Peyer's patch (tissue), 4 donors: ENCODE data around the gene OSBPL3. TPM values are rescaled to one million over a fixed set of nuclear protein-coding genes. Genes with fewer than 3 reads are reported as not detected.

Experiments
- DNase-seq, 3 donors: peaks; one replicate each; pipeline ENCODE4 v3.0.0-alpha.2; 2017 to 2019
- H3K27ac ChIP-seq, 4 donors: fragments of 200-600 bp; sonication (generic); one replicate each; pipeline ENCODE4 v1.5.1; 2016 to 2019
- H3K27me3 ChIP-seq, 2 donors: fragments of 200-600 bp; sonication (generic); one replicate each; pipeline ENCODE4 v1.5.1; 2019
- H3K36me3 ChIP-seq, 3 donors: fragments of 200-600 bp; sonication (generic); one replicate each; pipeline ENCODE4 v1.5.1; 2016 to 2019
- H3K4me1 ChIP-seq, 4 donors: fragments of 200-600 bp; sonication (generic); one replicate each; pipeline ENCODE4 v1.5.1; 2016 to 2019
- H3K4me3 ChIP-seq, 4 donors: fragments of 200-600 bp; sonication (generic); 1 replicate in 3 of 4; 2 replicates in 1 of 4; pipeline ENCODE4 v1.5.1; 2016 to 2019; ENCODE audit warnings: mild to moderate bottlenecking in 1 of 4
- H3K9me3 ChIP-seq, 4 donors: fragments of 200-600 bp; sonication (generic); one replicate each; pipeline ENCODE4 v1.5.1; 2016 to 2019; ENCODE audit warnings: mild to moderate bottlenecking in 1 of 4
- CTCF ChIP-seq, 6 experiments: fragments of 450-650 bp in 4 of 6; fragments of 200-600 bp in 2 of 6; sonication (generic) in 1 of 6; IDR thresholded peaks; one replicate each; pipeline ENCODE4 v1.5.1; 2017 to 2019; ENCODE audit warnings: antibody characterized with exemption in 6 of 6, mild to moderate bottlenecking in 3 of 6, moderate library complexity in 1 of 6
- POLR2A ChIP-seq, 2 donors: fragments of 450-650 bp; IDR thresholded peaks; one replicate each; pipeline ENCODE4 v1.5.1; 2017; ENCODE audit warnings: antibody characterized with exemption in 2 of 2, mild to moderate bottlenecking in 2 of 2, moderate library complexity in 2 of 2
- total RNA-seq, 4 donors: library from RNA; depleted of rRNA; stranded (reverse); fragments of >200 nt; gene quantifications; one replicate each; pipeline ENCODE4 v1.1.0, GENCODE V29; 2016

OSBPL3 gene
- total RNA-seq, 4 donors from 2014 or later: 20.1 to 67.7 (median 22.2) TPM

GRCh38 chr7:24972166-24972477 is 7.9 kb downstream of the OSBPL3 start:
- no peaks in the 10 kb centered on the region for H3K36me3 ChIP-seq
- no peaks in the 10 kb centered on the region for H3K9me3 ChIP-seq
- H3K4me1 ChIP-seq: peaks cover 0 to 8% (median 0%) of the 10 kb centered on the region in 4 donors
- H3K27ac ChIP-seq: no peak overlapping the region
- no peaks in the 10 kb centered on the region for H3K27me3 ChIP-seq
- TF ChIP-seq POLR2A (IDR thresholded peaks at IDR 0.05) (no peak), CTCF (IDR thresholded peaks at IDR 0.05) (no peak)
- no peak overlapping the region for H3K4me3 ChIP-seq
- no peak for DNase-seq

- no peak overlapping the region for H3K27ac ChIP-seq
- no peaks in the 10 kb centered on the region for H3K36me3 ChIP-seq
- no peak overlapping the region for H3K4me3 ChIP-seq
- peaks cover 0 to 8% (median 0%) of the 10 kb centered on the region in 4 donors for H3K4me1 ChIP-seq
- no peak for DNase-seq
- H3K27me3 ChIP-seq: no peaks in the 10 kb centered on the region
- TF ChIP-seq CTCF (IDR thresholded peaks at IDR 0.05) (no peak), POLR2A (IDR thresholded peaks at IDR 0.05) (no peak)
- H3K9me3 ChIP-seq: no peaks in the 10 kb centered on the region
Observed at GRCh38 chr7:24971333-24972165, 8.4 kb downstream of the OSBPL3 start.

GRCh38 chr7:24970676-24971075 is 9.3 kb downstream of the OSBPL3 start:
- Histone ChIP-seq H3K36me3 (no peaks in the 10 kb centered on the region), H3K9me3 (no peaks in the 10 kb centered on the region), H3K4me1 (peaks cover 0 to 12% (median 3%) of the 10 kb centered on the region in 4 donors), H3K27ac (no peak overlapping the region), H3K4me3 (no peak overlapping the region), H3K27me3 (no peaks in the 10 kb centered on the region)
- no peak for DNase-seq
- no peak for TF ChIP-seq POLR2A (IDR thresholded peaks at IDR 0.05)
- no peak for TF ChIP-seq CTCF (IDR thresholded peaks at IDR 0.05)

GRCh38 chr7:24968165-24968564 is 11.8 kb downstream of the OSBPL3 start:
- TF ChIP-seq CTCF (IDR thresholded peaks at IDR 0.05) (no peak), POLR2A (IDR thresholded peaks at IDR 0.05) (no peak)
- H3K4me3 ChIP-seq: no peak overlapping the region
- no peaks in the 10 kb centered on the region for H3K9me3 ChIP-seq
- no peak overlapping the region for H3K27ac ChIP-seq
- no peak for DNase-seq
- H3K27me3 ChIP-seq: no peaks in the 10 kb centered on the region
- no peaks in the 10 kb centered on the region for H3K36me3 ChIP-seq
- H3K4me1 ChIP-seq: peaks cover 0 to 13% (median 7%) of the 10 kb centered on the region in 4 donors

GRCh38 chr7:24967696-24968095 is 12.3 kb downstream of the OSBPL3 start:
- no peak for TF ChIP-seq POLR2A (IDR thresholded peaks at IDR 0.05)
- Histone ChIP-seq H3K4me3 (no peak overlapping the region), H3K9me3 (no peaks in the 10 kb centered on the region), H3K4me1 (peaks cover 0 to 13% (median 8%) of the 10 kb centered on the region in 4 donors), H3K27me3 (no peaks in the 10 kb centered on the region), H3K27ac (peak overlapping the region in 1 of 4 donors; percentile 2), H3K36me3 (no peaks in the 10 kb centered on the region)
- no peak for DNase-seq

- Histone ChIP-seq H3K27me3 (no peaks in the 10 kb centered on the region), H3K36me3 (no peaks in the 10 kb centered on the region), H3K4me3 (no peak overlapping the region), H3K27ac (peak overlapping the region in 1 of 4 donors; percentile 65), H3K9me3 (no peaks in the 10 kb centered on the region), H3K4me1 (peaks cover 0 to 13% (median 8%) of the 10 kb centered on the region in 4 donors)
- DNase-seq: no peak
- TF ChIP-seq CTCF (IDR thresholded peaks at IDR 0.05) (no peak), POLR2A (IDR thresholded peaks at IDR 0.05) (no peak)
Observed at GRCh38 chr7:24966802-24967201, 13.2 kb downstream of the OSBPL3 start.
